GM12891 (cell line): Measurements from ENCODE around the gene RAB40C. TPM values are rescaled to one million over a fixed set of nuclear protein-coding genes. Genes with fewer than 3 reads are reported as not detected.

Experiments
- DNase-seq: peaks from one replicate; pipeline ENCODE4 v3.0.0; 2011; ENCODE audit warnings: low spot score; ENCODE audit not compliant: insufficient read length
- FAIRE-seq: peaks from 2 replicates; lab custom pipeline; 2011; peaks lifted over from hg19 to GRCh38; lab: Jason Lieb, UNC
- PAX5 ChIP-seq: IDR thresholded peaks from 2 replicates; pipeline ENCODE4 v1.6.1; 2011; ENCODE audit warnings: low read length, moderate library complexity, mild to moderate bottlenecking; ENCODE audit not compliant: insufficient read depth, severe bottlenecking
- POLR2A ChIP-seq: IDR thresholded peaks from 2 replicates; pipeline ENCODE4 v1.6.1; 2011; ENCODE audit warnings: low read depth, low read length, control low read depth
- POLR2AphosphoS5 ChIP-seq: IDR thresholded peaks from 2 replicates; pipeline ENCODE4 v1.6.1; 2011; ENCODE audit warnings: low read depth, low read length, control low read depth
- POU2F2 ChIP-seq: IDR thresholded peaks from 2 replicates; pipeline ENCODE4 v1.6.1; 2011; ENCODE audit warnings: low read depth, mild to moderate bottlenecking, control low read depth, low read length, moderate library complexity
- SPI1 ChIP-seq: IDR thresholded peaks from 2 replicates; pipeline ENCODE4 v1.6.1; 2011; ENCODE audit warnings: low read depth, low read length, control low read depth
- TAF1 ChIP-seq: IDR thresholded peaks from 2 replicates; pipeline ENCODE4 v1.6.1; 2011; ENCODE audit warnings: low read depth, low read length, control low read depth
- polyA plus RNA-seq: library from polyadenylated mRNA; unstranded; fragments of >200 nt; gene quantifications from one replicate; pipeline ENCODE4 v1.2.1, GENCODE V29; 2012; ENCODE audit warnings: low read depth, missing spikeins, inconsistent platforms; ENCODE audit not compliant: missing spikeins

Gene RAB40C, protein sequence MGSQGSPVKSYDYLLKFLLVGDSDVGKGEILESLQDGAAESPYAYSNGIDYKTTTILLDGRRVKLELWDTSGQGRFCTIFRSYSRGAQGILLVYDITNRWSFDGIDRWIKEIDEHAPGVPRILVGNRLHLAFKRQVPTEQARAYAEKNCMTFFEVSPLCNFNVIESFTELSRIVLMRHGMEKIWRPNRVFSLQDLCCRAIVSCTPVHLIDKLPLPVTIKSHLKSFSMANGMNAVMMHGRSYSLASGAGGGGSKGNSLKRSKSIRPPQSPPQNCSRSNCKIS
- polyA plus RNA-seq, result 5.5 TPM

DNA sequence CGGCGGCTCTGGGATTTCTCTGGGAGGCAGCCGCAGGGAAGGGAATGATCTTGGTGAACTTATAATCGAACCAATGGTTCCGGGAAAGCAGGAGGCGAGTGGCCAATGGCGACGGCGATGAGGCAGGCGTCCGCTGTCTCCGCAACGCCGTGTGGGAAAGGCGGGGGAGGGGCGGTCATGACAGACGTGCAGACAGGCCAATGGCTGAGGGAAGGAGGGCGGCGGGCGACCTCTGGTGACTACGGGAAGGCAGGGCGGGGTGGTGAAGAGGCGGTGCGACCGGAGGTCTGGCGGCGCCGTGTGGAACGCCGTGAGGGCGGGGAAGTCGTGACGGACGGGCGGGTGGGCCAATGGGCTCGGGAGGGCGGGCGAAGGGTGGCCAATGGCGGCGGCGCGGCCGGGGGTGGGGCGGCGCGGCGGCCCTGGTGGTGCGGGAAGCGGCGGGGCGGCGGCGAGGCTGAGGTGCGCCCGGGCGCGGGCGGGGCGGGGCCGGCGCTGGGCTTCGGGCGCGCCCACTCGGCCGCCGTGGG is at the start of gene RAB40C:
TSS of gene RAB40C (plus strand) at position 409 of the 530 bp plus-strand sequence. CDS start 226 bp downstream, outside the sequence.
- FAIRE-seq, result peak; percentile 98
- TF ChIP-seq PAX5 (no peak), POLR2AphosphoS5 (no peak), POU2F2 (0 out of 2 replicates have a peak, but pooled peaks have one; percentile 47)
- DNase-seq, result peak; percentile 99

DNA sequence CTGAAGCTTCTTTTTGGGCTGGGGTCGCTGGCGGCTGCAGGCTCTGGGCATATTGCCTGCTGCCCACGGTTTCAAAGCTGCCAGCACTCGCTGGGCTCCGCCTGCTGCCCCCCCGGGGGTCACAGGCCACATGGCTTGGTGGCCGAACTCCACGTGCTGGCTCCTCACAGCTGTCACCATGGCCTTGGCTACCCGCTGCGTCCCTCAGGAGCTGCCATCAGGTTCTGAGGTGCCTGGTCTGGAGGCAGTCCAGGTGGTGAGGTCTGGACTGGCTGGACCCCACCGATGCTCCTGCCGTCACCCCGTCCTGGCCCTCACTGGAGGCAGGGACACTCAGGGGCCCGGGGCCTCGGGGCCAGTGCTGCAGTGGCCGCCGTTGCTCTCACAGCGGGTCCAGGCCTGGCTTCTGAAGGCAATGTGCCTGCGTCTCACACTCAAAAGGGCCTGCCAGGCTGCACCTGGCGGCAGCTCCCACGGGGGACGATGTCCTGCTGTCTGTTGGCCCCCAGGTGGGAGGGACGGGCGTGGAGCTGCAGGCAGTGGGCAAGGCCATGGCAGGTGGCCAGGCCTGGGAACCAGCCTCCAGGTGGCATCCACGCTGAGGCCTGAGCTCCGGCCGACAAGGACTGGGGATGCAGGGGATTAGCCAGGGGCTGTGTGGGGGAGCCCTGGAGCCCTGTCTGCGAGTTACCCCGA is 49.1 kb upstream of the RAB40C start:
- DNase-seq (no peak), FAIRE-seq (no peak)
- TF ChIP-seq POU2F2 (no peak), TAF1 (no peak), SPI1 (no peak), POLR2A (no peak), PAX5 (no peak), POLR2AphosphoS5 (no peak)

DNA sequence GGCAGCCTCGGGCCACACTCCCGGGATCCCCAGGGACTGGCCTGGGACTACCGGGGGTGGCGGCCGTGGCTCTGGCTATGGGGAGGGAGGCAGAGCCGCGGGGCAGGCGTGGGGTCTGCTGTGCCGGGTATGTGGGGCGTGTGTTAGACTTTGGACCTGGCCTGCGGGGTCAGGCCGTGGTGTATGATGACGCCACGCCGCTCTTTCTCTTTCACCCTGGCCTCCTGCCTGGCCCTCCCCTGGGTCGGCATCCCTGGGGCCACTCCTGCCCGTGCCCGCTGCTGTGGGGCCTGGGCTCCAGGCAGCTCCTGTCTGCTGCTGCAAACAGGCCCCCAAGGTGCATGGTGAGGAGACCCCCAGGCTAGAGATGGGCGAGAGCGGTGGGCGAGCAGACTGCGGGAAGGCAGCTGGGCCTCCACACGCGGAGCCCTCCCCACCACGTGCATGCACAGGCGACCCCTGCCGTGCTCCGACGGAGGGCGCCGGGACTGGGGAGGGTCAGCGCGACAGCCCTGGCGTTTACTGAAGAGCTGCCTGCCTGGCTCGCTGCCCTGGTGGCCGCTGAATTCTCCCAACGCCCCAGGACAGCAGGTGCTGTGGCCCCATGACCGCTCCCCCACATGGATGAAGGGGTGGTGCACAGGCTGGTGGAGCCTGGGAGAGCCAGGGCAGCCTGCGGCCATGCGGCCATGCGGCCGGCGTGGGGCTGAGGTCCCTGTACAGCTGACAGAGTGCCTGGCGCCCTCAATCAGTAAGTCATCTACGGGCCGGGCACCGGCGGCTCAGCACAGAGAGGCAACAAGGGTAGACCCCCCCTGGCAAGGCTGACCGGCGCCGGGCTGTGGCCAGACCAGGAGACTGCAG is 46.3 kb upstream of the RAB40C start:
- DNase-seq (no peak), FAIRE-seq (no peak)
- no peak for TF ChIP-seq SPI1
- TF ChIP-seq TAF1, result no peak
- no peak for TF ChIP-seq POLR2A
- TF ChIP-seq POU2F2, result no peak

DNA sequence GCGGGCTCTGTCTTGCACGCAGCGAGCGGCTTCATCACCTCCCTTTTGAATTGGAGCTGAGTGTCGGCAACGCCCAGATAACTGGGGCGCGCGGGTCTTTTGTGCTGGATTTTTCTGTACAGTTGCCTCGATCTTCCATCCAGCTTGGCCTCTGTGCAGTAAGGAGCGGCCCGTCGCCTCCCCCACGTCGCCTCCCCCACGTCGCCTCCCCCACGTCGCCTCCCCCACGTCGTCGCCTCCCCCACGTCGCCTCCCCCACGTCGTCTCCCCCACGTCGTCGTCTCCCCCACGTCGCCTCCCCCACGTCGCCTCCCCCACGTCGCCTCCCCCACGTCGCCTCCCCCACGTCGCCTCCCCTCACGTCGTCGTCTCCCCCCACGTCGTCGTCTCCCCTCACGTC is 45.3 kb upstream of the RAB40C start:
- DNase-seq, result no peak
- TF ChIP-seq PAX5 (no peak), POLR2A (no peak), POLR2AphosphoS5 (no peak), POU2F2 (no peak)
- FAIRE-seq, result no peak

DNA sequence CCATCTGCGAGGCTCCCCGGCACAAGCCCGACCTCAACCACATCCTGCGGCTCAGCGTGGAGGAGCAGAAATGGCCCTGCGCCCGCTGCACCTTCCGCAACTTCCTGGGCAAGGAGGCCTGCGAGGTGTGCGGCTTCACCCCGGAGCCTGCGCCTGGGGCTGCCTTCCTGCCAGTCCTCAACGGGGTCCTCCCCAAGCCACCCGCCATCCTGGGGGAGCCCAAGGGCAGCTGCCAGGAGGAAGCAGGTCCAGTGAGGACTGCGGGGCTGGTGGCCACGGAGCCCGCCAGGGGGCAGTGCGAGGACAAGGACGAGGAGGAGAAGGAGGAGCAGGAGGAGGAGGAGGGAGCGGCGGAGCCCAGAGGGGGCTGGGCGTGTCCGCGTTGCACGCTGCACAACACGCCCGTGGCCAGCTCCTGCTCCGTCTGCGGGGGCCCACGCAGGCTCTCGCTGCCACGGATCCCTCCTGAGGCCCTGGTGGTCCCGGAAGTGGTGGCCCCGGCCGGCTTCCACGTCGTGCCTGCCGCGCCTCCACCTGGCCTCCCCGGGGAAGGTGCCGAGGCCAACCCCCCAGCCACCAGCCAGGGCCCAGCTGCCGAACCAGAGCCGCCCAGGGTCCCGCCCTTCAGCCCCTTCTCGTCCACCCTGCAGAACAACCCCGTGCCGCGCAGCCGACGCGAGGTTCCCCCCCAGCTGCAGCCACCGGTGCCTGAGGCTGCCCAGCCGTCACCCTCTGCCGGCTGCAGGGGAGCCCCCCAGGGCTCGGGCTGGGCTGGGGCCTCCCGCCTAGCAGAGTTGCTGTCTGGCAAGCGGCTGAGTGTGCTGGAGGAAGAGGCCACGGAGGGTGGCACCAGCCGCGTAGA is 42.7 kb upstream of the RAB40C start:
- FAIRE-seq (no peak), DNase-seq (no peak)
- no peak for TF ChIP-seq POLR2A
- TF ChIP-seq SPI1, result no peak
- no peak for TF ChIP-seq POLR2AphosphoS5
- no peak for TF ChIP-seq PAX5
- TF ChIP-seq POU2F2, result no peak
- TF ChIP-seq TAF1, result no peak

DNA sequence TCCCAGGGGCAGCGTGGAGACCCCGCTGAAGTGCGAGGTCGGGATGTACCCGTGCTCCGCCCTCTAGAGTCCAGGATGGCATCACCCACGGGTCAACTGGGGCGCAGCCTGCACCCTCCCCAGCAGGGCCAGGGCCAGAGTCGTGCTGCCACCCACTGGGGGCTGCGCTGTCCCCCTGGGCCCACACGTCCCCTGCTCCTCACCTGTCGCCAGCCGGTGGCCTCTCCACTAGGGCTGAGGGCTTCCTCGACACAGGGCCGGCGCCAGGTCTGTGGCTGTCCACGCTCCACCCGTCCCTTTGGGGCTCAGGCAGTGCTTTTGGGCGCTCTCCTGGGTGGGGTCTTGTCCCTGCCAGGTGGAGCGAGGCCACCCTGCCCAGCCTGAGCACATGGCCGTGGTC is 41.3 kb upstream of the RAB40C start:
- no peak for DNase-seq
- no peak for FAIRE-seq
- no peak for TF ChIP-seq POLR2AphosphoS5
- TF ChIP-seq SPI1, result no peak
- TF ChIP-seq POLR2A, result no peak
- TF ChIP-seq PAX5, result no peak
- TF ChIP-seq POU2F2, result no peak
- TF ChIP-seq TAF1, result no peak

DNA sequence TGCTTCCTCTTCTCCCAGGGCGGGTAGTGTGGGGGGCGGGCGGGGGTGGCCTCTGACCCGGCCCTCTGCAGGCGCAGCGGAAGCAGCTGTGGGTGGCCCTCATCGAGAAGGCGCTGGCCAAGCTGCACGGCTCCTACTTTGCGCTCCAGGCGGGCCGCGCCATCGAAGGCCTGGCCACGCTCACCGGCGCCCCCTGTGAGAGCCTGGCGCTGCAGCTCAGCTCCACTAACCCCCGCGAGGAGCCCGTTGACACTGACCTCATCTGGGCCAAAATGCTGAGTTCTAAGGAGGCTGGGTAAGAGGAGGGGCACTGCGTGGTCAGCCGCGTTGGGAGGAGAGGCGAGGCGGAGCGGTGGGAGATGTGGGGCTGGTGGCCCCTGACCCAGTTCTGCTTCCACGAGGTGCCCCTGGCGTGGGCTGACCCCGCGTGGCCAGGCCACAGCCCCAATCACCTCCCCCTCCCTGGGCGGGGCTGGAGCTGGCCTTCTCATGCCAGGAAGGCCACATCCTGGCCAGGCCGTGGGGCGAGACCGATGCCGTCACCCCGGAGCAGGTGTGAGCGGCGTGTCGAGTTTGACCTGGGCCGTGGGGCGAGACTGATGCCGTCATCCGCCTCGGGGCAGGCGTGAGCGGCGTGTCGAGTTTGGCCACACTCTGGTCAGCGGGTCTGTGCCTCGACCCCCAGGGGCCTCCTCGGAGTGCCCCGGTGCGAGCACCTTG is 40.2 kb upstream of the RAB40C start:
- no peak for TF ChIP-seq TAF1
- no peak for TF ChIP-seq PAX5
- TF ChIP-seq POLR2AphosphoS5, result no peak
- TF ChIP-seq SPI1, result no peak
- no peak for TF ChIP-seq POU2F2
- TF ChIP-seq POLR2A, result no peak
- DNase-seq, result no peak
- FAIRE-seq, result no peak

DNA sequence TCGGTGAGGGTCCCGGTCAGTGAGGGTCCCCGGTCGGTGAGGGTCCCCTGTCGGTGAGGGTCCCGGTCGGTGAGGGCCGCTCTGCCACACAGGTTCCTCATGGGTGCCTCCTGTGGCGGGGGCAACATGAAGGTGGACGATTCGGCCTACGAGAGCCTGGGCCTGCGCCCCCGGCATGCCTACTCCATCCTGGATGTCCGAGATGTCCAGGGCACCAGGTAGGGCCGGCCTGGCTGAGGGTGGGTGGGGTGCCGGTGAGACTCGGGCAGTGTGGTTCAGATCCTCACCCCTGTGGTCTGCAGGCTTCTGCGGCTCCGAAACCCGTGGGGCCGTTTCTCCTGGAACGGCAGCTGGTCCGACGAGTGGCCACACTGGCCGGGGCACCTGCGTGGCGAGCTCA is 38.7 kb upstream of the RAB40C start:
- DNase-seq (no peak), FAIRE-seq (no peak)

More for the DNA sequence above, 38.7 kb upstream of the RAB40C start:
- no peak for TF ChIP-seq PAX5
- no peak for TF ChIP-seq POLR2A
- TF ChIP-seq POLR2AphosphoS5, result no peak
- TF ChIP-seq POU2F2, result no peak
- TF ChIP-seq TAF1, result no peak
- no peak for TF ChIP-seq SPI1
